PC-3 (cell line): Measurements from ENCODE around the gene CYP4F2. TPM values are rescaled to one million over a fixed set of nuclear protein-coding genes. Genes with fewer than 3 reads are reported as not detected.

ENCODE experiments used
- ATAC-seq: fragments of 200-7000 bp; cut with Tn5 transposase; 2 replicates; pipeline ENCODE4 v1.9.1; 2020; ENCODE audit warnings: mild to moderate bottlenecking, moderate library complexity
- Bru-seq: library from RNA; stranded (reverse); fragments of 400-500 nt; gene quantifications from one replicate; lab custom pipeline; 2021; lab: Mats Ljungman, UMichigan
- BruChase-seq, 2 experiments: library from RNA; stranded (reverse); fragments of 400-500 nt; gene quantifications; one replicate each; lab custom pipeline; 2021; lab: Mats Ljungman, UMichigan
- BruUV-seq: library from RNA; stranded (reverse); fragments of 400-500 nt; replicated peaks from 2 replicates; lab custom pipeline; 2021; lab: Mats Ljungman, UMichigan
- CTCF ChIA-PET: fragments of 300-600 bp; sonication (Branson Sonifier 250); formaldehyde crosslinking; loops from one replicate; lab custom pipeline; 2022; ENCODE audit warnings: antibody characterized with exemption; lab: Charles Lee
- POLR2A ChIA-PET: fragments of 300-600 bp; sonication (Branson Sonifier 250); formaldehyde crosslinking; loops from one replicate; lab custom pipeline; 2022; ENCODE audit warnings: antibody characterized with exemption; ENCODE audit not compliant: unreplicated experiment; lab: Charles Lee
- DNase-seq: peaks from one replicate; pipeline ENCODE4 v3.0.0-alpha.2; 2015
- H2AFZ ChIP-seq: fragments of 300-600 bp; sonication (generic); 2 replicates; pipeline ENCODE4 v1.6.0; 2016; ENCODE audit warnings: antibody characterized with exemption, low read length
- H3F3A ChIP-seq: fragments of 300-600 bp; sonication (generic); one replicate; pipeline ENCODE4 v1.6.0; 2017; ENCODE audit warnings: antibody characterized with exemption, low read length, control low read depth, mild to moderate bottlenecking; ENCODE audit not compliant: unreplicated experiment
- H3K27ac ChIP-seq: fragments of 300-600 bp; sonication (generic); 2 replicates; pipeline ENCODE4 v1.5.1; 2016; ENCODE audit warnings: mild to moderate bottlenecking, low read length
- H3K27me3 ChIP-seq: fragments of 300-600 bp; sonication (generic); 2 replicates; pipeline ENCODE4 v1.6.1; 2016; ENCODE audit warnings: low read length, mixed read lengths
- H3K36me3 ChIP-seq: fragments of 300-600 bp; sonication (generic); 2 replicates; pipeline ENCODE4 v1.6.1; 2016; ENCODE audit warnings: low read depth, mixed run types, low read length, mixed read lengths
- H3K4me1 ChIP-seq: fragments of 300-600 bp; sonication (generic); 2 replicates; pipeline ENCODE4 v1.5.1; 2016; ENCODE audit warnings: low read length; ENCODE audit not compliant: insufficient read depth
- H3K4me2 ChIP-seq: fragments of 300-600 bp; sonication (generic); 2 replicates; pipeline ENCODE4 v1.6.0; 2016; ENCODE audit warnings: low read length
- H3K4me3 ChIP-seq: fragments of 300-600 bp; sonication (generic); 2 replicates; pipeline ENCODE4 v1.5.1; 2016; ENCODE audit warnings: mild to moderate bottlenecking, low read length, mixed read lengths
- H3K79me2 ChIP-seq: fragments of 300-600 bp; sonication (generic); 2 replicates; pipeline ENCODE4 v1.6.1; 2017; ENCODE audit warnings: low read length, mixed read lengths
- H3K9ac ChIP-seq: fragments of 300-600 bp; sonication (generic); 2 replicates; pipeline ENCODE4 v1.6.0; 2016; ENCODE audit warnings: mild to moderate bottlenecking, low read length
- H3K9me2 ChIP-seq: fragments of 300-600 bp; sonication (generic); replicated peaks from 2 replicates; pipeline ENCODE4 v1.6.1; 2016; ENCODE audit warnings: mixed run types, low read length, mixed read lengths
- H3K9me3 ChIP-seq: fragments of 300-600 bp; sonication (generic); 2 replicates; pipeline ENCODE4 v1.6.1; 2016; ENCODE audit warnings: low read length, mixed read lengths
- H4K20me1 ChIP-seq: fragments of 300-600 bp; sonication (generic); 2 replicates; pipeline ENCODE4 v1.6.1; 2016; ENCODE audit warnings: low read length, mixed read lengths
- CTCF ChIP-seq: fragments of 300-600 bp; sonication (generic); conservative IDR thresholded peaks from 2 replicates; pipeline ENCODE4 v1.5.1; 2017; ENCODE audit warnings: antibody characterized with exemption, low read depth, mild to moderate bottlenecking, low read length
- EZH2 ChIP-seq: fragments of 300-600 bp; sonication (generic); IDR thresholded peaks from one replicate; pipeline ENCODE4 v1.6.1; 2017; ENCODE audit warnings: antibody characterized with exemption, mild to moderate bottlenecking, low read length; ENCODE audit not compliant: unreplicated experiment
- EZH2phosphoT487 ChIP-seq: fragments of 300-600 bp; sonication (generic); IDR thresholded peaks from 2 replicates; pipeline ENCODE4 v1.6.1; 2018; ENCODE audit warnings: mild to moderate bottlenecking, antibody characterized with exemption, low read length, borderline replicate concordance
- intact Hi-C: fragments of 100-400 bp; cut with micrococcal nuclease; formaldehyde crosslinking; loops from 2 replicates; pipeline ENCODE4 v1.9.0; 2023
- long read RNA-seq: library from polyadenylated mRNA; unstranded; transcript quantifications from one replicate; pipeline ENCODE4 v2.0.0, GENCODE V29; 2021; ENCODE audit not compliant: unreplicated experiment
- total RNA-seq: library from RNA; depleted of rRNA; stranded (reverse); fragments of >200 nt; gene quantifications from 2 replicates; pipeline ENCODE4 v1.2.3, GENCODE V29; 2014; rRNA removed

CYP4F2 gene
- total RNA-seq (not detected in 2 replicates), Bru-seq, nascent RNA (not detected), BruChase-seq, experiment 1, labeled RNA remaining after a 6-hour chase (not detected), BruChase-seq, experiment 2, labeled RNA remaining after a 2-hour chase (percentile 5 among the genes with signal in this experiment)
- long read RNA-seq = 0 reads

DNA sequence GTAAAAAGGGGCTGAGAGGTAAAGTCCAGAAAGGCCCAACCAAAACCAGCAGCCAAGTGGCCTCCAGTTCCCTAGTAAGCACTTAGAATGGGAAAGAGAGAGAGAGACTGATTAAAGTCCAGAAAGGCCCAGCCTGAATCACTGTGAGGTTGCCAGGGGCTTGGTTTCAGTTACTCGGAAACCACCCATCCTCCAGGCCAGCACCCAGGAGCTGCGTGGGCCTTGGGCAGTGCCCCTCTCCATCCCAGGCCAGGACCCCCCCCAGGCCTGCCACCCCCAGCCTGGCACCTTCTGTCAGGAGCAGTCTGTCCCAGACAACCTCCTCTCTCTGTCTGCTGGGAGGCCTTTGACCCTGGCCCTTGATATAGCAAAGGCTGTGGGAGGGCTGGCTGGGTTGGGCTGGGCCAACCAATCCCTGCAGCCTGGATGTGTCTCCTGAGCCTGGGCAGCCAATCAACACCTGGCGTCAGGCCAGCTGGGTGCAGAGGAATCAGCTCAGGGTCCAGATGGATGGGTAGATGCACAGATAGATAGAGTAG lies at the start of gene CYP4F2:
CYP4F2 (minus strand) TSS at position 337 of the 539 bp plus-strand sequence. CDS start 463 bp downstream, outside the sequence.
- Histone ChIP-seq H3K79me2 (no peaks in the 10 kb centered on the region), H3K36me3 (no peaks in the 10 kb centered on the region), H3K4me1 (no peaks in the 10 kb centered on the region), H3K27ac (no peak within 1 kb of the TSS), H3K27me3 (peaks cover 10% of the 10 kb centered on the region), H3K9me3 (no peaks in the 10 kb centered on the region), H3K4me3 (no peak within 1 kb of the TSS), H2AFZ (no peak within 1 kb of the TSS), H3K9me2 (no peaks in the 10 kb centered on the region; the same call in 1 of the 2 replicates), H3K9ac (no peak within 1 kb of the TSS), H3F3A (no peaks in the 10 kb centered on the region), H4K20me1 (no peaks in the 10 kb centered on the region), H3K4me2 (no peak within 1 kb of the TSS)
- ATAC-seq (no peak), DNase-seq (no peak)
- ChIA-PET POLR2A (no interaction called here), CTCF (no interaction called here)
- intact Hi-C loops = no loop called here
- TF ChIP-seq CTCF (no peak), EZH2 (no peak), EZH2phosphoT487 (no peak)
- no TSS peak for BruUV-seq

DNA sequence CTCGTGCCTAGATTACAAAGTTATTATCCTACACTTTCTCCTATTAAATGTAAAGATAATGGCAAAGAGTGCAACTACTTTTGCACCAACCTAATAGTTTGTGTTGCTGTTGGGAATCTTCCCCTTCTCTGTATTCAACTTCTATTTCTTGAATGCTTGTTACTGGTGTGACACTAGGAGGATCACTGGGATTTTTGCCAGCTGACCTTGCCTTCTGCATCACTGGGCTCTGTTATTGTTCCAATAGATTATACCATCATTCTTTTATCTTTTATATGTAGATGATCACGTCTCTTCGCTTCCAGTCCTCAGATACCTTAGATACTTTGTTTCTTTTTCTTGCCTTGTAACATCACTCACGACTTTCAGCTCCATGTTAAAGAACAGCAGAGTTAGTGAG lies 47.4 kb upstream of the CYP4F2 start:
- intact Hi-C loops = no loop called here
- ChIA-PET POLR2A (no interaction called here), CTCF (no interaction called here)
- Histone ChIP-seq H3K79me2 (no peaks in the 10 kb centered on the region), H3K4me2 (no peak overlapping the region), H3K9me3 (peaks cover 6% of the 10 kb centered on the region; the same call in 1 of the 2 replicates), H4K20me1 (no peaks in the 10 kb centered on the region), H3K27me3 (peaks cover 42% of the 10 kb centered on the region), H3K4me3 (no peak overlapping the region), H3K9me2 (no peaks in the 10 kb centered on the region), H3K9ac (no peak overlapping the region), H3K4me1 (no peaks in the 10 kb centered on the region), H3K36me3 (no peaks in the 10 kb centered on the region), H2AFZ (no peak overlapping the region), H3F3A (no peaks in the 10 kb centered on the region), H3K27ac (no peak overlapping the region)
- TF ChIP-seq EZH2 = no peak
- no TSS peak for BruUV-seq
- ATAC-seq (no peak), DNase-seq (no peak)

DNA sequence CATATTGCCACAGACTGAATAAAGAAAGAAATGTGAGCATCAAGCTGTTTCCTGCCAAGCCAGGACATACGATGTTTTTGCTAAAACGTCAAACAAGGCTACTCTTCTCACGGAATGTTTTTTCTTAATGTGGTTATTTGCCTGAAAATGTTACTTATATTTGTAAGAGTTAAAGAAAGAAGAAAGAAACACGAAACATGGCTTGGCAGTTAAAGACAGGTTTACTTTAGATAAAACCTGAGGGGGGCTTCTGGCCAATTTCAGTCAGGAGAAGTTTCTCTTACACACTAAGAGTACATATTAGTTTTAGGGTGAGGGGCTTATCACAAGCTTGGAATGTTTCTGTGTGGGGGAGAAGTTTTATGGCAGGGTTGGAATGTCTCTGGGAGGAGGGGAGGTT lies 46.5 kb upstream of the CYP4F2 start:
- Histone ChIP-seq H3K36me3 (no peaks in the 10 kb centered on the region), H3K9ac (no peak overlapping the region), H4K20me1 (no peaks in the 10 kb centered on the region), H2AFZ (no peak overlapping the region), H3K79me2 (no peaks in the 10 kb centered on the region), H3K9me3 (peaks cover 6% of the 10 kb centered on the region; the same call in 1 of the 2 replicates), H3K4me3 (no peak overlapping the region), H3K27me3 (peaks cover 51% of the 10 kb centered on the region), H3K9me2 (no peaks in the 10 kb centered on the region), H3K4me2 (no peak overlapping the region), H3F3A (no peaks in the 10 kb centered on the region), H3K27ac (no peak overlapping the region), H3K4me1 (no peaks in the 10 kb centered on the region)
- ChIA-PET CTCF (no interaction called here), POLR2A (no interaction called here)
- no TSS peak for BruUV-seq
- DNase-seq = no peak
- TF ChIP-seq CTCF (no peak), EZH2phosphoT487 (no peak), EZH2 (no peak)
- intact Hi-C loops = no loop called here
- ATAC-seq = no peak
